K562 (cell line): ENCODE measurements around the gene PPIL1. TPM values are rescaled to one million over a fixed set of nuclear protein-coding genes. Genes with fewer than 3 reads are reported as not detected.

Experiments used
- BACH1 ChIP-seq: fragments of 200-800 bp; sonication (Bioruptor generic); IDR thresholded peaks from 2 replicates; pipeline ENCODE4 v1.6.1; 2016; ENCODE audit warnings: missing genetic modification characterization, missing compliant biosample characterization
- BCLAF1 ChIP-seq, 2 experiments: fragments of 450-650 bp in 1 of 2; IDR thresholded peaks; 2 replicates each; pipeline ENCODE4 v1.6.1; 2011 to 2017; ENCODE audit warnings: low read depth in 2 of 2, antibody characterized with exemption in 1 of 2, borderline replicate concordance in 1 of 2, low read length in 1 of 2, mild to moderate bottlenecking in 1 of 2, mixed read lengths in 1 of 2; ENCODE audit not compliant: control insufficient read depth in 1 of 2
- CBFA2T3 ChIP-seq: fragments of 450-650 bp; IDR thresholded peaks from 2 replicates; pipeline ENCODE4 v1.6.1; 2017
- HDGF ChIP-seq: fragments of 450-650 bp; IDR thresholded peaks from 2 replicates; pipeline ENCODE4 v1.6.1; 2016
- L3MBTL2 ChIP-seq: fragments of 450-650 bp; IDR thresholded peaks from 2 replicates; pipeline ENCODE4 v1.6.1; 2016; ENCODE audit warnings: mild to moderate bottlenecking, moderate library complexity
- MCM2 ChIP-seq: fragments of 450-650 bp; IDR thresholded peaks from 2 replicates; pipeline ENCODE4 v1.6.1; 2017; ENCODE audit warnings: low read depth, mild to moderate bottlenecking
- NR2C1 ChIP-seq, 2 experiments: fragments of 450-650 bp; IDR thresholded peaks; 2 replicates each; pipeline ENCODE4 v1.6.1; 2017; ENCODE audit warnings: mild to moderate bottlenecking in 2 of 2, antibody characterized with exemption in 1 of 2, inconsistent platforms in 1 of 2, missing compliant biosample characterization in 1 of 2, missing genetic modification characterization in 1 of 2
- PRDM10 ChIP-seq: fragments of 450-650 bp; IDR thresholded peaks from 2 replicates; pipeline ENCODE4 v1.6.1; 2018; ENCODE audit not compliant: partially characterized antibody
- SMARCA4 ChIP-seq: fragments of 450-650 bp; IDR thresholded peaks from 2 replicates; pipeline ENCODE4 v1.6.1; 2016
- TFAM ChIP-seq: fragments of 250-450 bp; sonication (Bioruptor Pico); conservative IDR thresholded peaks from 2 replicates; pipeline ENCODE4 v1.5.0; 2021; ENCODE audit warnings: mild to moderate bottlenecking, moderate library complexity
- ZBTB33 ChIP-seq: sonication (generic); formaldehyde crosslinking; IDR thresholded peaks from 2 replicates; pipeline ENCODE4 v1.8.1; 2023; ENCODE audit warnings: mild to moderate bottlenecking, missing genetic modification reagents
- ZNF395 ChIP-seq: fragments of 200-800 bp; sonication (Bioruptor generic); IDR thresholded peaks from 2 replicates; pipeline ENCODE4 v1.6.1; 2017; ENCODE audit warnings: missing genetic modification characterization, missing compliant biosample characterization
- ZNF589 ChIP-seq: fragments of 200-800 bp; sonication (Bioruptor generic); IDR thresholded peaks from 2 replicates; pipeline ENCODE4 v1.6.1; 2016; ENCODE audit warnings: low read depth, missing genetic modification characterization, missing compliant biosample characterization
- polyA plus RNA-seq, 8 experiments: library from polyadenylated mRNA; depleted of rRNA in 4 of 8; stranded (reverse) in 5 of 8; unstranded in 3 of 8; fragments of >200 nt; fragmentation: Nextera tagmentation in 2 of 8; fragmentation: Illumina TruSeq in 1 of 8; extraction: Ambion mirVana in 2 of 8; extraction: Trizol in 1 of 8; gene quantifications; 2 replicates each; pipeline versions ENCODE4 v1.2.1 to v1.2.3, GENCODE V29; 2011 to 2014; ENCODE audit warnings: inconsistent platforms in 1 of 8, missing spikeins in 1 of 8
- total RNA-seq, 7 experiments: library from RNA; depleted of rRNA in 6 of 7; stranded (reverse); fragments of >200 nt in 6 of 7; fragmentation: Illumina TruSeq in 2 of 7; extraction: Trizol in 2 of 7; gene quantifications; 2 replicates each; pipeline versions ENCODE4 v1.2.1 to v1.2.3, GENCODE V29; 2011 to 2021; ENCODE audit warnings: low replicate concordance in 1 of 7

PPIL1 gene
- total and polyA plus RNA-seq, 9 of the 15 experiments (the other 6 are each of a cell fraction or from before 2014, with no cell fraction given) = 65.8 to 205 (median 130) TPM

GRCh38 chr6:36827261-36828079 lies 47.1 kb downstream of the PPIL1 start (continued):
- no peak for TF ChIP-seq BCLAF1 (IDR thresholded peaks at IDR 0.05; ENCODE audit: borderline replicate concordance in 1 of 2, control insufficient read depth in 1 of 2, low read depth in 2 of 2, low read length in 1 of 2)
- peak; percentile 45 for TF ChIP-seq PRDM10
- TF ChIP-seq L3MBTL2 = peak; percentile 75
- 0 out of 2 replicates have a peak, but pooled peaks have one; percentile 3 for TF ChIP-seq CBFA2T3
- peak; percentile 93 for TF ChIP-seq ZNF395 (CRISPR knock-in tag)
- TF ChIP-seq SMARCA4 = peak; percentile 85
- no peak for TF ChIP-seq NR2C1 (IDR thresholded peaks at IDR 0.05)
- TF ChIP-seq NR2C1 (tag; IDR thresholded peaks at IDR 0.05) = 0 out of 2 replicates have a peak, but pooled peaks have one; percentile 29
- peak; percentile 71; the same call in 1 of the 2 replicates for TF ChIP-seq BACH1
- TF ChIP-seq MCM2 = no peak
- TF ChIP-seq ZBTB33 (CRISPR knock-in tag) = no peak
- TF ChIP-seq TFAM = no peak
- peak; percentile 94 for TF ChIP-seq ZNF589 (CRISPR knock-in tag)
- 0 out of 2 replicates have a peak, but pooled peaks have one; percentile 11 for TF ChIP-seq HDGF
